ENCODE data around the gene NACC1.
"Not testable (repeated sequence)": the region's sequence is repeated elsewhere in the genome, so short reads cannot be mapped to it uniquely, and the experiment has no call there.

Gene NACC1

DNA sequence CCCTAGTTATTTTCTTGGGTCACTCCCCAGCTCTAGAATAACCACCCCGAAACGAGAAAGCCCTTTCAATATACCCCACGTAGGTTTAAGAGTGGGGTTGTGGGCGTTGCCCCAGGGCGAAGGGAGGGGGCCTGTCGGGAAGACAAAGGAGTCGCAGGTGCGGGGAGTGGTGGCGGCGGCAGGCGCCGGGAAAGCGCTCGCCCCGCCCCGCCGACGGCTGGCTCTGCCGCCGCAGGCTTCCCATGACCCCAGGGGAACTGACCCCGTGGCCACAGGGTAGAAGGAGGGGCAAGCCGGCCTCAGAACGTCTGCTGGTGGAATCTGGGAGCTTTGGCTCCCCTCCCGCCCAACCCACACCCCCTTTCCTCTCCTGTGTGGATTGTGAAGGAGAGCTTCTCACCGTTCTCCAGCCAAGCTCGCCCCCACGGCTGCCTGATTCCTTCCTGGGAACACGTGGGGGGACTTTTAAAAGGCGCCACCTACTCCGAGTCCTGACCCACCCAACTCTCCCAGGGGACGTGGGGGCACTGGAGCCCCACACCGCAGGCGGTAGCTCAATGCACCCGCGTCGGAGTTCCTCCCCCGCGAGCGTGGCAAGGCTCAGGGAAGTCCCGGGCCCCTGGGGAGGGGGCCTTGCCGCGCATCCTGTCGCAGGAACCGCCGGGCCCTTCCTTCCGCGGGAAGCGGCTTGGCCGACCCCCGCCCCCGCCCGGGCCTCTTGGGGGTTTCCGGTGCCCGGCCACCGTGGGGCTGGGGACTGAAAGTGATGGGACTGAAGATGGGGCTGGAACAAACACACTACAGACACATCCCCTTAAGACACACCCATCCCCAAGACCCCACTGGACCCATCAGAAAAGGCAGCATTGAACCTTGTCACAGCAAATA, 37.7 kb downstream of the NACC1 start:
- Histone ChIP-seq H3K4me3 (ENCODE audit: low read depth, low read length) (peak overlapping the region; percentile 99), H3K9me3 (ENCODE audit: control insufficient read depth, insufficient read depth, low read length) (no peaks in the 10 kb centered on the region), H3K4me1 (ENCODE audit: control insufficient read depth, insufficient read depth, low read length) (no peaks in the 10 kb centered on the region), H3K9ac (ENCODE audit: low read depth, low read length) (peak overlapping the region; percentile 65), H3K27me3 (ENCODE audit: control insufficient read depth, insufficient read depth, low read length) (no peaks in the 10 kb centered on the region), H3K36me3 (ENCODE audit: control insufficient read depth, insufficient read depth, low read length) (peaks cover 15% of the 10 kb centered on the region)

- H3K9me3 ChIP-seq (ENCODE audit: control insufficient read depth, insufficient read depth, low read length): no peaks in the 10 kb centered on the region
- no peaks in the 10 kb centered on the region for H3K27me3 ChIP-seq (ENCODE audit: control insufficient read depth, insufficient read depth, low read length)
- peaks cover 2% of the 10 kb centered on the region for H3K4me1 ChIP-seq (ENCODE audit: control insufficient read depth, insufficient read depth, low read length)
- H3K36me3 ChIP-seq (ENCODE audit: control insufficient read depth, insufficient read depth, low read length): no peaks in the 10 kb centered on the region
- H3K4me3 ChIP-seq (ENCODE audit: low read depth, low read length): no peak overlapping the region
- no peak overlapping the region for H3K9ac ChIP-seq (ENCODE audit: low read depth, low read length)
These were observed 41.6 kb downstream of the NACC1 start for GRCh38 chr19:13159713-13160112.

DNA sequence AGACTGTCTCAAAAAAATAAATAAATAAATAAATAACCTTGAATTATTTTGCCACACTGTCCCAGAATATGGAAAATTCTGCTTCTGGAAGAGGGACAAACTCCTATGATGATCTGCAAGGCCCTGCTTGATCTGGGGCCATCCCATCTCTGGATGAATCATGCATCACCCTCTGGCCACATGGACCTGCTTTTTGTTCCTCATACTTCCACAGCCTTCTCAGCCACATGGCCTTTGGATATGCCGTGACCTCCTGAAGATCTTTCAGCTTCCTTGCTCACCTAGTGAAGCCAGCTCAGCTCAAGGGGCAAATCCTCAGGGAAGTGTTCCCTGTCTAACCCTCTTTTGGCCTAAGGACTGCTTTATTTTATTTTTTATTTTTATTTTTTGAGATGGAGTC, 42.5 kb downstream of the NACC1 start:
- H3K9me3 ChIP-seq (ENCODE audit: control insufficient read depth, insufficient read depth, low read length): no peaks in the 10 kb centered on the region
- no peaks in the 10 kb centered on the region for H3K36me3 ChIP-seq (ENCODE audit: control insufficient read depth, insufficient read depth, low read length)
- no peak overlapping the region for H3K9ac ChIP-seq (ENCODE audit: low read depth, low read length)
- H3K4me1 ChIP-seq (ENCODE audit: control insufficient read depth, insufficient read depth, low read length): peaks cover 10% of the 10 kb centered on the region
- no peak overlapping the region for H3K4me3 ChIP-seq (ENCODE audit: low read depth, low read length)
- no peaks in the 10 kb centered on the region for H3K27me3 ChIP-seq (ENCODE audit: control insufficient read depth, insufficient read depth, low read length)

- Histone ChIP-seq H3K9ac (ENCODE audit: low read depth, low read length) (peak overlapping the region; percentile 97), H3K36me3 (ENCODE audit: control insufficient read depth, insufficient read depth, low read length) (no peaks in the 10 kb centered on the region), H3K9me3 (ENCODE audit: control insufficient read depth, insufficient read depth, low read length) (no peaks in the 10 kb centered on the region), H3K4me1 (ENCODE audit: control insufficient read depth, insufficient read depth, low read length) (peaks cover 12% of the 10 kb centered on the region), H3K27me3 (ENCODE audit: control insufficient read depth, insufficient read depth, low read length) (no peaks in the 10 kb centered on the region), H3K4me3 (ENCODE audit: low read depth, low read length) (peak overlapping the region; percentile 73)
These were observed 44.9 kb downstream of the NACC1 start for GRCh38 chr19:13162724-13163608.

GRCh38 chr19:13163609-13164342, 45.7 kb downstream of the NACC1 start:
- H3K27me3 ChIP-seq (ENCODE audit: control insufficient read depth, insufficient read depth, low read length): no peaks in the 10 kb centered on the region
- peaks cover 12% of the 10 kb centered on the region for H3K4me1 ChIP-seq (ENCODE audit: control insufficient read depth, insufficient read depth, low read length)
- H3K9me3 ChIP-seq (ENCODE audit: control insufficient read depth, insufficient read depth, low read length): no peaks in the 10 kb centered on the region
- H3K9ac ChIP-seq (ENCODE audit: low read depth, low read length): peak overlapping the region; percentile 97
- peak overlapping the region; percentile 73 for H3K4me3 ChIP-seq (ENCODE audit: low read depth, low read length)
- no peaks in the 10 kb centered on the region for H3K36me3 ChIP-seq (ENCODE audit: control insufficient read depth, insufficient read depth, low read length)

DNA sequence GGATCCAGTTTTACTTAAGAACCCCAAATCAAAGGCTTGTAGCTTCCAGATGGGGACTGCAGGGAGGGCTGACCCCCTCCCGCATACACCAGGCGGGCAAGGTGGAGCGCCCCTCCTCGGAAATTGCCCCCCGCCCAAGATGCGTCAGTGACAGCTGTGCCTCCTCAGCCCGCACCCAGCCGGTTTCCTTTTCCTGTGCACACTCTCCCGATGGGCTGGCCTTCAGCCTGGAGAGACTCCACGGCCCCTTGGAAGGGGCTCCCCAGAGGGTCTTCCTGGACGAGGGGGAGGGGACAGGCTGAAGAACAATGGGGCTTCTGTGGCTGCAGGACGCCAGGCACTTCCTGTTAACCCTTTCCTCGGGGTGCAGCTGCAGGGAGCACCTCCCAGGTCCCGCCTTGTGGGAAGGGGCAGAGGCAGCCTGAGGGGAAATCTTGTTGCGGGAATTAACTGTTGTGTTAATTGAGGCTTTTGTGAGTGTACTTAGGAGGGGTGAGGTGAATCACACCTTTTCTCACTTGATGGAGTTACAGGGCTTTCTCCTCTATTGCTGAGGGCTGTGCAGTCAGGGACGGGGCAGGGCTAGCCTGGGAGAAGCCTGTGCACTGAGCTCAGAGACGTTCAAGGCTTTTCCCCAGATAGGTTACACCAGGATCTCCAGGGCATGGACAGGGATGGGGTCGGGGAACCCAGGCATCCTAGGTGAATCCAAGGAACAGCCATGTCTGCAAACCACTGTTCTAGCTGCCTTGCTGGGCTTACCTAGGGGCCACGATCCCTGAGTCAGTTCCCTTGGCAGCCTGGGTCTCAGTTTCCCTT, 46.5 kb downstream of the NACC1 start:
- H3K9ac ChIP-seq (ENCODE audit: low read depth, low read length): peak overlapping the region; percentile 83
- peaks cover 14% of the 10 kb centered on the region for H3K4me1 ChIP-seq (ENCODE audit: control insufficient read depth, insufficient read depth, low read length)

DNA sequence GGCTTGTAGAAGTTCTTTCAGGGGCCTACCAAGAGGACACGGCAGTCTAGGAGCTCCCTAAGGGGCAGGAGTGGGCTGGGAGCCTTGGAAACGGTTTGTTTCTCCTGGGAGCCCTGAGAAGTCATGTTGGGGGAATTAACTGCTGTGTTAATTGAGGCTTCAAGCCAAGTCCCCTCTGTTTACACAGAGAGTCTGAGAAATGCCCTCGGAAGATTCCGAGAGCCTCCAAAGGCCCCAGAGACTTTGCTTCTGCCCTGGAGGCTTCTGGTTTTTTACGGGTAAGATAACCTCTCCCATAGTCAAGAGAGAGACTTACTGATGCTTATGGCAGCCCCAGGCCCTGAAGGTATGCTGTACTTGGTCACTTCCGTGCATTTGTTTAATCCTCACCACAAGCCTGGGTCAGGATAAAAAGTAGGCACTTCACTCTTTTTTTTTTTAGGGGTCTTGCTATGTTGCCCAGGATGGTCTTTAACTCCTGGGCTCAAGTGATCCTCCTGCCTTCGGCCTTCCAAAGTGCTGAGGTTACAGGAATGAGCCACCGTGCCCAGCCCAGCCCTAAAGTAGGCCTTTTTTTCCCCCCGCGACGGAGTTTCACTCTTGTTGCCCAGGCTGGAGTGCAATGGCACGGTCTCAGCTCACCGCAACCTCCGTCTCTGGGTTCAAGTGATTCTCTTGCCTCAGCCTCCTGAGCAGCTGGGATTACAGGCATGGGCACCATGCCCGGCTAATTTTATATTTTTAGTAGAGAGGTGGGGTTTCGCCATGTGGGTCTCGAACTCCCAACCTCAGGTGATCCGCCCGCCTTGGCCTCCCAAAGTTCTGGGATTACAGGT, 47.3 kb downstream of the NACC1 start:
- Histone ChIP-seq H3K9ac (ENCODE audit: low read depth, low read length) (peak overlapping the region; percentile 83), H3K36me3 (ENCODE audit: control insufficient read depth, insufficient read depth, low read length) (no peaks in the 10 kb centered on the region), H3K4me3 (ENCODE audit: low read depth, low read length) (peak overlapping the region; percentile 43), H3K9me3 (ENCODE audit: control insufficient read depth, insufficient read depth, low read length) (no peaks in the 10 kb centered on the region), H3K27me3 (ENCODE audit: control insufficient read depth, insufficient read depth, low read length) (no peaks in the 10 kb centered on the region), H3K4me1 (ENCODE audit: control insufficient read depth, insufficient read depth, low read length) (peaks cover 14% of the 10 kb centered on the region)

More for the DNA sequence above, 46.5 kb downstream of the NACC1 start:
- Histone ChIP-seq H3K36me3 (ENCODE audit: control insufficient read depth, insufficient read depth, low read length) (no peaks in the 10 kb centered on the region), H3K27me3 (ENCODE audit: control insufficient read depth, insufficient read depth, low read length) (no peaks in the 10 kb centered on the region), H3K9me3 (ENCODE audit: control insufficient read depth, insufficient read depth, low read length) (no peaks in the 10 kb centered on the region), H3K4me3 (ENCODE audit: low read depth, low read length) (peak overlapping the region; percentile 73)

GRCh38 chr19:13166151-13166550, 48.1 kb downstream of the NACC1 start:
- not testable (repeated sequence) for H3K9me3 ChIP-seq (ENCODE audit: control insufficient read depth, insufficient read depth, low read length); H3K9ac ChIP-seq (ENCODE audit: low read depth, low read length); H3K36me3 ChIP-seq (ENCODE audit: control insufficient read depth, insufficient read depth, low read length); H3K4me3 ChIP-seq (ENCODE audit: low read depth, low read length); H3K27me3 ChIP-seq (ENCODE audit: control insufficient read depth, insufficient read depth, low read length)
- H3K4me1 ChIP-seq (ENCODE audit: control insufficient read depth, insufficient read depth, low read length): peaks cover 14% of the 10 kb centered on the region

DNA sequence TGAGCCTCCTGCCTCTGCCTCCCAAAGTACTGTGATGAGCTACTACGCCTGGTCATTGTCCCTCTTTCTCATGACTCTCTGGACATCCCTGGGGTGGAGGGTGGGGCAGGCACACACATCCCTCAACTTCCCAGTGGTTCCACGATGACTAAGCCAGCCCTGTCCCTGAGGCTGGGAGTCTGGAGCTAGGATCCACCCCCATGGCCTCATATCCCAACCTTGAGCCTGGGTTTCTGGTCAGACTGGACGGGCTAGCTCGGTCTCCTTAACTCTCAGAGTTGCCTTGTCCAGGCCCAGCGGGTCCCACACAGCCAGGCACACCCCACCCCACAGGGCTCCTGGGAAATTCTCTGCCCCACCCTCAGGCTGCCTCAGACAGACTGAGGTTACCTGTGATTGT, 51.7 kb downstream of the NACC1 start:
- no peak overlapping the region for H3K4me3 ChIP-seq (ENCODE audit: low read depth, low read length)
- H3K36me3 ChIP-seq (ENCODE audit: control insufficient read depth, insufficient read depth, low read length): no peaks in the 10 kb centered on the region
- H3K27me3 ChIP-seq (ENCODE audit: control insufficient read depth, insufficient read depth, low read length): no peaks in the 10 kb centered on the region
- peaks cover 11% of the 10 kb centered on the region for H3K4me1 ChIP-seq (ENCODE audit: control insufficient read depth, insufficient read depth, low read length)
- no peak overlapping the region for H3K9ac ChIP-seq (ENCODE audit: low read depth, low read length)
- no peaks in the 10 kb centered on the region for H3K9me3 ChIP-seq (ENCODE audit: control insufficient read depth, insufficient read depth, low read length)

- Histone ChIP-seq H3K9ac (ENCODE audit: low read depth, low read length) (no peak overlapping the region), H3K4me1 (ENCODE audit: control insufficient read depth, insufficient read depth, low read length) (peaks cover 4% of the 10 kb centered on the region), H3K9me3 (ENCODE audit: control insufficient read depth, insufficient read depth, low read length) (no peaks in the 10 kb centered on the region), H3K4me3 (ENCODE audit: low read depth, low read length) (no peak overlapping the region), H3K27me3 (ENCODE audit: control insufficient read depth, insufficient read depth, low read length) (no peaks in the 10 kb centered on the region), H3K36me3 (ENCODE audit: control insufficient read depth, insufficient read depth, low read length) (no peaks in the 10 kb centered on the region)
These were observed 53.1 kb downstream of the NACC1 start for GRCh38 chr19:13171146-13171545.

All from iPS-15b (cell line).